ENCODE data around the gene CALY.

Gene CALY

DNA sequence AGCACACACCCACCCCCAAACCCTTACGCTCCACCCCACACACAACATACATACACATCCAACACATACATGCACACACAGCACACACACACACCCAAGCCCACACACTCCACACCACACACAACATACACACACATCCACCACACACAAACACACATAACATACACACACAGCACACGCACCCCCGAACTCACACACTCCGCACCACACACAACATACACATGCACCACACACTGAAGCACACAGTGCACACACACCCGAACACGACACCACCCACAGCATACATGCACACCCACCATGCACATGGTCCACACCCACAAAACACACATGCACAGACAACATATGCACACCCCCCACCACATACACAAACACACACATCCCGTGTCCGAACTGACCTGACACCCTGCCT lies 12.5 kb upstream of the CALY start:
- no peaks in the 10 kb centered on the region for H3K79me2 ChIP-seq (ENCODE audit: insufficient read depth, low read length)
- H3K36me3 ChIP-seq (ENCODE audit: insufficient read depth, low read length), result no peaks in the 10 kb centered on the region
- no peaks in the 10 kb centered on the region for H3F3A ChIP-seq (ENCODE audit: low read depth)
- H3K9ac ChIP-seq (ENCODE audit: low read depth, low read length, poor library complexity, severe bottlenecking), result no peak overlapping the region
- no peaks in the 10 kb centered on the region for H4K20me1 ChIP-seq (ENCODE audit: insufficient read depth, low read length, poor library complexity, severe bottlenecking)
- H3K4me1 ChIP-seq (ENCODE audit: insufficient read depth, low read length, poor library complexity, severe bottlenecking), result no peaks in the 10 kb centered on the region
- TF ChIP-seq, protein P1, sequence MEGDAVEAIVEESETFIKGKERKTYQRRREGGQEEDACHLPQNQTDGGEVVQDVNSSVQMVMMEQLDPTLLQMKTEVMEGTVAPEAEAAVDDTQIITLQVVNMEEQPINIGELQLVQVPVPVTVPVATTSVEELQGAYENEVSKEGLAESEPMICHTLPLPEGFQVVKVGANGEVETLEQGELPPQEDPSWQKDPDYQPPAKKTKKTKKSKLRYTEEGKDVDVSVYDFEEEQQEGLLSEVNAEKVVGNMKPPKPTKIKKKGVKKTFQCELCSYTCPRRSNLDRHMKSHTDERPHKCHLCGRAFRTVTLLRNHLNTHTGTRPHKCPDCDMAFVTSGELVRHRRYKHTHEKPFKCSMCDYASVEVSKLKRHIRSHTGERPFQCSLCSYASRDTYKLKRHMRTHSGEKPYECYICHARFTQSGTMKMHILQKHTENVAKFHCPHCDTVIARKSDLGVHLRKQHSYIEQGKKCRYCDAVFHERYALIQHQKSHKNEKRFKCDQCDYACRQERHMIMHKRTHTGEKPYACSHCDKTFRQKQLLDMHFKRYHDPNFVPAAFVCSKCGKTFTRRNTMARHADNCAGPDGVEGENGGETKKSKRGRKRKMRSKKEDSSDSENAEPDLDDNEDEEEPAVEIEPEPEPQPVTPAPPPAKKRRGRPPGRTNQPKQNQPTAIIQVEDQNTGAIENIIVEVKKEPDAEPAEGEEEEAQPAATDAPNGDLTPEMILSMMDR (conservative IDR thresholded peaks at IDR 0.05; ENCODE audit: low read length), result no peak
- TF ChIP-seq EZH2phosphoT487 (IDR thresholded peaks at IDR 0.05; ENCODE audit: borderline replicate concordance), result no peak
- H2AFZ ChIP-seq (ENCODE audit: low read length), result no peak overlapping the region
- no peaks in the 10 kb centered on the region for H3K27me3 ChIP-seq (ENCODE audit: insufficient read depth, low read length, poor library complexity, severe bottlenecking)
- H3K9me3 ChIP-seq (ENCODE audit: insufficient read depth, low read depth, low read length), result peaks cover 4% of the 10 kb centered on the region; the same call in 1 of the 2 replicates
- no peak overlapping the region for H3K4me2 ChIP-seq (ENCODE audit: low read depth, low read length, poor library complexity, severe bottlenecking)
- no peaks in the 10 kb centered on the region for H3K9me2 ChIP-seq (replicated peaks; ENCODE audit: low read depth, low read length)
- H3K4me3 ChIP-seq (ENCODE audit: low read length, poor library complexity, severe bottlenecking), result no peak overlapping the region

DNA sequence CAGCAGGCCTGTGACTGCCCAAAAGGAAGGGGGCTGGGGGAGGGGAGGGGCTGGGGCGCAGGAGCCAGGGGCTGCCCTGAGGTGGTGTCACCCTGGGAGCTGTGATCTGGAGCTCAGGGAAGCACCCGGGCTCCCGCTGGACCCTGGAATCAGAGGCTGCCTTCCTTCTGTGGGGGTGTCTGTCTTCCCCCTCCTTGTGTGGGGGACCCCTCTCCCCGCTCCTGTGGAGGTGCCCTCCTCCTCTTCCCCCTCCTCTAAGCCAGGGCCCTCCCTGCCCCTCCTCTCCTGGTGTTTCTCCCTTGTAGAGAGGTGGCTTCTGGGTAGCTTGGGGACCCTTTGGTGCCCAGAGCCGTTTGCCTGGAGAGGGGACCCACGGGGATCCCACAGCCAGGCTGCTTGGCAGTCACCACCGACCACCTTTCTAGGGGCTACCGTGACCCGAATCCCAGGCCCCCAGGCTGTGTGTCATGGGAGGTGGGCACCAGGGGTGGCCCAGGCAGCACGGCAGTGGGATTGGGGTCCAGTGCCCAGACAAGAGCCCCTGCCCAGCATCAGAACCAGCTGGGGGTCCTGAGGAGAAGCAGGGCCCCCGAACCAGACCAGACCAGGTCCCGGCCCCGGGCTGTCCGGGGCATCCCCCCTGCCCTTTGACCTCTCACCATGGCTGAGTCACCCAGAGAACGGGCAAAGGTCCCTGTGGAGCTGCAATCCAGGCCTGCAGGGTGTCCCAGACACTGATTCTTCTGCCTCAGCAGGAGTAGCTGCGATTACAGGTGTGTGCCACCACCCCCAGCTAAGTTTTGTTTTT lies 11.2 kb upstream of the CALY start:
- H4K20me1 ChIP-seq (ENCODE audit: insufficient read depth, low read length, poor library complexity, severe bottlenecking), result no peaks in the 10 kb centered on the region
- H3K9ac ChIP-seq (ENCODE audit: low read depth, low read length, poor library complexity, severe bottlenecking), result no peak overlapping the region
- TF ChIP-seq EZH2phosphoT487 (IDR thresholded peaks at IDR 0.05; ENCODE audit: borderline replicate concordance), result no peak
- TF ChIP-seq, protein P1 (conservative IDR thresholded peaks at IDR 0.05; ENCODE audit: low read length), result no peak
- H3K4me1 ChIP-seq (ENCODE audit: insufficient read depth, low read length, poor library complexity, severe bottlenecking), result no peaks in the 10 kb centered on the region
- H3K9me2 ChIP-seq (replicated peaks; ENCODE audit: low read depth, low read length), result no peaks in the 10 kb centered on the region
- H2AFZ ChIP-seq (ENCODE audit: low read length), result no peak overlapping the region
- peaks cover 4% of the 10 kb centered on the region; the same call in 1 of the 2 replicates for H3K9me3 ChIP-seq (ENCODE audit: insufficient read depth, low read depth, low read length)
- no peak overlapping the region for H3K4me2 ChIP-seq (ENCODE audit: low read depth, low read length, poor library complexity, severe bottlenecking)
- no peak overlapping the region for H3K4me3 ChIP-seq (ENCODE audit: low read length, poor library complexity, severe bottlenecking)
- no peaks in the 10 kb centered on the region for H3K36me3 ChIP-seq (ENCODE audit: insufficient read depth, low read length)
- H3K27me3 ChIP-seq (ENCODE audit: insufficient read depth, low read length, poor library complexity, severe bottlenecking), result no peaks in the 10 kb centered on the region
- no peaks in the 10 kb centered on the region for H3F3A ChIP-seq (ENCODE audit: low read depth)
- H3K79me2 ChIP-seq (ENCODE audit: insufficient read depth, low read length), result no peaks in the 10 kb centered on the region

DNA sequence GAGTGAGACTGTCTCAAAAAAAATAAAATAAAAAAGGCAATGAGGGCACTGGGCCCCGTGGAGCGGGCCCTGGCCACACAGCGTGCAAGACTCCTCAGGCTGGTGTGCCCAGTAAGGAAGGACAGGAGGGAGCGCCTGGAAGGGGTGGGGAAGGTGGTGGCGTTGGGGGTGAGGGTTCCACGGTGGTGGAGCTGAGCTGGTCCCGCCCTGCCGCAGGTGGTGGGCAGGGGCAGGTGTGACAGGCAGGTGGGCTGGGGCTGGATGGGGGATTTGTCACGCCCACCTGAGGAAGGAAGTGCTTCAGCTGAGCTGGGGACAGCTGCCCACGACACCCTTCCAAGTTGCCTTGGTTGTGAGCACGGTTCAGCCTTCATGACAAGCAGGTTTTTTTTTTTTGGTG lies 9.7 kb upstream of the CALY start:
- no peaks in the 10 kb centered on the region for H3K27me3 ChIP-seq (ENCODE audit: insufficient read depth, low read length, poor library complexity, severe bottlenecking)
- H3K79me2 ChIP-seq (ENCODE audit: insufficient read depth, low read length), result no peaks in the 10 kb centered on the region
- H3K4me1 ChIP-seq (ENCODE audit: insufficient read depth, low read length, poor library complexity, severe bottlenecking), result no peaks in the 10 kb centered on the region
- H3K9ac ChIP-seq (ENCODE audit: low read depth, low read length, poor library complexity, severe bottlenecking), result no peak overlapping the region
- no peaks in the 10 kb centered on the region for H3K36me3 ChIP-seq (ENCODE audit: insufficient read depth, low read length)
- no peaks in the 10 kb centered on the region for H3K9me2 ChIP-seq (replicated peaks; ENCODE audit: low read depth, low read length)
- H4K20me1 ChIP-seq (ENCODE audit: insufficient read depth, low read length, poor library complexity, severe bottlenecking), result no peaks in the 10 kb centered on the region
- peaks cover 4% of the 10 kb centered on the region; the same call in 1 of the 2 replicates for H3K9me3 ChIP-seq (ENCODE audit: insufficient read depth, low read depth, low read length)
- H3F3A ChIP-seq (ENCODE audit: low read depth), result no peaks in the 10 kb centered on the region
- no peak overlapping the region for H3K4me2 ChIP-seq (ENCODE audit: low read depth, low read length, poor library complexity, severe bottlenecking)
- TF ChIP-seq EZH2phosphoT487 (IDR thresholded peaks at IDR 0.05; ENCODE audit: borderline replicate concordance), result no peak
- TF ChIP-seq, protein P1 (conservative IDR thresholded peaks at IDR 0.05; ENCODE audit: low read length), result no peak
- no peak overlapping the region for H2AFZ ChIP-seq (ENCODE audit: low read length)
- H3K4me3 ChIP-seq (ENCODE audit: low read length, poor library complexity, severe bottlenecking), result no peak overlapping the region

All from Loucy (cell line).